ENCODE measurements around the gene SEC14L5. TPM values are rescaled to one million over a fixed set of nuclear protein-coding genes. Genes with fewer than 3 reads are reported as not detected.
"Not testable (repeated sequence)": the region's sequence is repeated elsewhere in the genome, so short reads cannot be mapped to it uniquely, and the experiment has no call there.

Gene SEC14L5
- total RNA-seq, 1 experiment from 2014 or later, result 0.27 TPM

DNA sequence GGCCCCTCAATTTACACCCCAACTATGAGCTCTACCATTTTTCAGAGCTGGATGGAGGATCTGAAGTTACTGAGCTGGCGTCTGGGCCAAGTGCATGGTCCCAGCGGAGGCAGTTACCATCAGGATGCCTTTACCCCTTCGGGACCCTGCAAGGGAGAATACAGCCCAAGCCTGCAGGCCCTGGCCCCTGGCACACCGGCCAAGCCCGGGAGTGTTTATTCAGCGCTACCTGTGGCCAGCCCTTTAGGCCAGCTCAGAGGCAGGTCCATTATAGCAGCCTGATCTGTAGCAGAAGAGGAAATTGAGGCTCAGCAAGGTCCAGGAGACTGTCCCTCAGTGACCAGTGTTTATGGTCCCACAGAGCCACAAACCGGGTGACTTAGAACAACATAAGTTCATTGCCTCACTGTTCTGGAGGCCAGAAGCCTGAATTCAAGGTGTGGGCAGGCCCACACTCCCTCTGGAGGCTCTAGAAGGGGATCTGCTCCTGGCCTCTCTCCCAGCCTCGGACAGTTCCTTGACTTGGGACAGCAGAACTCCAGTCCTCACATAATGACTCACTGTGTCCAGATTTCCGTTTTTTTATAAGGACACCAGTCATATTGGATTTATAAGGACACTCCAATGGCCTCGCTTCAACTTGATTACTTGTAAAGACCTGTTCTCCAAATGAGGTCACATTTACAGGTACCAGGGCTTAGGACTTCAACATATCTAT, 8.8 kb downstream of the SEC14L5 start:
- Histone ChIP-seq H3K9ac (ENCODE audit: low read length) (no peak overlapping the region), H3K79me2 (ENCODE audit: insufficient read depth, low read length) (no peaks in the 10 kb centered on the region), H3K36me3 (ENCODE audit: control insufficient read depth in 1 of 2, insufficient read depth in 2 of 2, low read length in 2 of 2) (no peaks in the 10 kb centered on the region), H3K9me3 (ENCODE audit: control insufficient read depth in 1 of 2, insufficient read depth in 1 of 2, low read depth in 1 of 2, low read length in 2 of 2) (no peaks in the 10 kb centered on the region), H3K4me3 (replicated peaks in 1 of 2; ENCODE audit: low read depth in 1 of 2, low read length in 2 of 2) (no peak overlapping the region), H3K27ac (ENCODE audit: low read depth, low read length) (no peak overlapping the region), H2AFZ (ENCODE audit: low read depth, low read length, poor library complexity, severe bottlenecking) (no peak overlapping the region), H3K27me3 (ENCODE audit: insufficient read depth, low read length) (peaks cover 4% of the 10 kb centered on the region; the same call in 1 of the 2 replicates), H4K20me1 (ENCODE audit: insufficient read depth) (no peaks in the 10 kb centered on the region), H3K4me1 (ENCODE audit: control insufficient read depth in 1 of 2, insufficient read depth in 2 of 2, low read length in 2 of 2) (no peaks in the 10 kb centered on the region), H3K9me2 (ENCODE audit: insufficient read depth) (no peaks in the 10 kb centered on the region), H3K4me2 (ENCODE audit: low read length) (no peak overlapping the region)
- RAD21 ChIA-PET (ENCODE audit: low non-redundant PET in 1 of 2, low total read pairs in 2 of 2, uncharacterized antibody in 2 of 2, unreplicated experiment in 2 of 2), result no interaction called here
- no peak for DNase-seq (ENCODE audit: low read depth, low spot score)
- intact Hi-C loops (cut with micrococcal nuclease), result no loop called here
- no peak for TF ChIP-seq EGR1 (IDR thresholded peaks at IDR 0.05; ENCODE audit: low read depth)
- TF ChIP-seq, protein P1, sequence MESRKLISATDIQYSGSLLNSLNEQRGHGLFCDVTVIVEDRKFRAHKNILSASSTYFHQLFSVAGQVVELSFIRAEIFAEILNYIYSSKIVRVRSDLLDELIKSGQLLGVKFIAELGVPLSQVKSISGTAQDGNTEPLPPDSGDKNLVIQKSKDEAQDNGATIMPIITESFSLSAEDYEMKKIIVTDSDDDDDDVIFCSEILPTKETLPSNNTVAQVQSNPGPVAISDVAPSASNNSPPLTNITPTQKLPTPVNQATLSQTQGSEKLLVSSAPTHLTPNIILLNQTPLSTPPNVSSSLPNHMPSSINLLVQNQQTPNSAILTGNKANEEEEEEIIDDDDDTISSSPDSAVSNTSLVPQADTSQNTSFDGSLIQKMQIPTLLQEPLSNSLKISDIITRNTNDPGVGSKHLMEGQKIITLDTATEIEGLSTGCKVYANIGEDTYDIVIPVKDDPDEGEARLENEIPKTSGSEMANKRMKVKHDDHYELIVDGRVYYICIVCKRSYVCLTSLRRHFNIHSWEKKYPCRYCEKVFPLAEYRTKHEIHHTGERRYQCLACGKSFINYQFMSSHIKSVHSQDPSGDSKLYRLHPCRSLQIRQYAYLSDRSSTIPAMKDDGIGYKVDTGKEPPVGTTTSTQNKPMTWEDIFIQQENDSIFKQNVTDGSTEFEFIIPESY (IDR thresholded peaks at IDR 0.05; ENCODE audit: extremely low read depth, insufficient replicate concordance, low read length), result no peak
- TF ChIP-seq ZFX (IDR thresholded peaks at IDR 0.05), result no peak
- TF ChIP-seq, protein P2, sequence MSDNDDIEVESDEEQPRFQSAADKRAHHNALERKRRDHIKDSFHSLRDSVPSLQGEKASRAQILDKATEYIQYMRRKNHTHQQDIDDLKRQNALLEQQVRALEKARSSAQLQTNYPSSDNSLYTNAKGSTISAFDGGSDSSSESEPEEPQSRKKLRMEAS (IDR thresholded peaks at IDR 0.05), result no peak
- no peak for TF ChIP-seq YY1 (IDR thresholded peaks at IDR 0.05; ENCODE audit: extremely low read depth, insufficient replicate concordance, low read depth, low read length)
- CTCF ChIA-PET, result no interaction called here
- no peak for ATAC-seq
- POLR2A ChIA-PET, result no interaction called here
- no TSS peak for BruUV-seq (replicated peaks)

DNA sequence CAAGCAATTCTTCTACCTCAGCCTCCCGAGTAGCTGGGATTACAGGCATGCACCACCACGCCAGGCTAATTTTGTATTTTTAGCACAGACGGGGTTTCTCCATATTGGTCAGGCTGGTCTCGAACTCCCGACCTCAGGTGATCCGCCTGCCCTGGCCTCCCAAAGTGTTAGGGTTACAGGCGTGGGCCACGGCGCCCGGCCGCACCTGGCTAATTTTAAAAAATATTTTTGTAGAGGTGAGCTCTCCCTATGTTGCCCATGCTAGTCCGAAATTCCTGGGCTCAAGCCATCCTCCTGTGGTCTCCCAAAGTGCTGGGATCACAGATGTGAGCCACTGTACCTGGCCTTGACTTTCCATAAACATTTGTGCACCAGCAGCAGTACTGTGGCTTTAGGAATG, 10.1 kb downstream of the SEC14L5 start:
- H3K79me2 ChIP-seq (ENCODE audit: insufficient read depth, low read length); BruUV-seq (replicated peaks); H3K4me1 ChIP-seq (ENCODE audit: control insufficient read depth in 1 of 2, insufficient read depth in 2 of 2, low read length in 2 of 2); RAD21 ChIA-PET (ENCODE audit: low non-redundant PET in 1 of 2, low total read pairs in 2 of 2, uncharacterized antibody in 2 of 2, unreplicated experiment in 2 of 2); intact Hi-C loops (cut with micrococcal nuclease); ATAC-seq; DNase-seq (ENCODE audit: low read depth, low spot score); CTCF ChIA-PET; H3K9me3 ChIP-seq (ENCODE audit: control insufficient read depth in 1 of 2, insufficient read depth in 1 of 2, low read depth in 1 of 2, low read length in 2 of 2); H3K4me2 ChIP-seq (ENCODE audit: low read length); H2AFZ ChIP-seq (ENCODE audit: low read depth, low read length, poor library complexity, severe bottlenecking); POLR2A ChIA-PET; H3K27ac ChIP-seq (ENCODE audit: low read depth, low read length); H4K20me1 ChIP-seq (ENCODE audit: insufficient read depth); H3K27me3 ChIP-seq (ENCODE audit: insufficient read depth, low read length); H3K4me3 ChIP-seq (replicated peaks in 1 of 2; ENCODE audit: low read depth in 1 of 2, low read length in 2 of 2); H3K36me3 ChIP-seq (ENCODE audit: control insufficient read depth in 1 of 2, insufficient read depth in 2 of 2, low read length in 2 of 2); H3K9ac ChIP-seq (ENCODE audit: low read length); H3K9me2 ChIP-seq (ENCODE audit: insufficient read depth): not testable (repeated sequence)
